GM23338 (cell line): Measurements from ENCODE around the gene SACM1L.

ENCODE experiments used
- CREB1 ChIP-seq: fragments of 250-450 bp; sonication (Bioruptor Pico); IDR thresholded peaks from 2 replicates; pipeline ENCODE4 v1.5.0; 2020; ENCODE audit warnings: low read depth, mild to moderate bottlenecking, moderate library complexity
- CTCF ChIP-seq, 2 experiments: fragments of 200-600 bp in 1 of 2; sonication (generic) in 1 of 2; conservative IDR thresholded peaks; 2 replicates each; pipeline versions ENCODE4 v1.5.1 to v1.6.1; 2016 to 2017; ENCODE audit warnings: antibody characterized with exemption in 2 of 2, low read depth in 2 of 2, mild to moderate bottlenecking in 2 of 2, moderate library complexity in 1 of 2
- ETS1 ChIP-seq: IDR thresholded peaks from 2 replicates; pipeline ENCODE4 v1.6.1; 2016; ENCODE audit warnings: antibody characterized with exemption
- EZH2 ChIP-seq: fragments of 200-600 bp; sonication (generic); IDR thresholded peaks from one replicate; pipeline ENCODE4 v1.8.0; 2017; ENCODE audit warnings: antibody characterized with exemption, mild to moderate bottlenecking, low read depth; ENCODE audit not compliant: unreplicated experiment
- EZH2phosphoT487 ChIP-seq: fragments of 200-600 bp; sonication (generic); IDR thresholded peaks from one replicate; pipeline ENCODE4 v1.8.1; 2018; ENCODE audit warnings: antibody characterized with exemption; ENCODE audit not compliant: unreplicated experiment
- JUNB ChIP-seq: IDR thresholded peaks from one replicate; pipeline ENCODE4 v1.6.1; 2016; ENCODE audit warnings: antibody characterized with exemption; ENCODE audit not compliant: unreplicated experiment
- POLR2AphosphoS5 ChIP-seq: IDR thresholded peaks from 2 replicates; pipeline ENCODE4 v1.6.1; 2016; ENCODE audit warnings: antibody characterized with exemption, low read depth
- REST ChIP-seq: IDR thresholded peaks from one replicate; pipeline ENCODE4 v1.6.1; 2018; ENCODE audit warnings: antibody characterized with exemption; ENCODE audit not compliant: unreplicated experiment
- STAT1 ChIP-seq: IDR thresholded peaks from one replicate; pipeline ENCODE4 v1.6.1; 2016; ENCODE audit warnings: antibody characterized with exemption; ENCODE audit not compliant: unreplicated experiment
- ZNF114 ChIP-seq: fragments of 250-450 bp; sonication (Bioruptor Pico); IDR thresholded peaks from 2 replicates; pipeline ENCODE4 v1.5.0; 2020; ENCODE audit warnings: mild to moderate bottlenecking, moderate library complexity

GRCh38 chr3:45659661-45660566 lies 29.3 kb upstream of the SACM1L start:
- peak; percentile 93 to 99 for TF ChIP-seq CTCF (conservative IDR thresholded peaks at IDR 0.05; ENCODE audit: low read depth in 2 of 2)
- no peak for TF ChIP-seq POLR2AphosphoS5
- TF ChIP-seq JUNB, result no peak
- no peak for TF ChIP-seq REST
- TF ChIP-seq EZH2, result no peak
- TF ChIP-seq ZNF114, result no peak
- no peak for TF ChIP-seq EZH2phosphoT487
- no peak for TF ChIP-seq STAT1
- no peak for TF ChIP-seq CREB1 (CRISPR knock-in tag)
- no peak for TF ChIP-seq ETS1
